ENCODE data around the gene SPR. TPM values are rescaled to one million over a fixed set of nuclear protein-coding genes. Genes with fewer than 3 reads are reported as not detected.

SPR gene
- total and polyA plus RNA-seq, 2 of the 13 experiments (the other 11 are each of a cell fraction or from before 2014, with no cell fraction given): 34.0 to 96.0 TPM

GRCh38 chr2:72915907-72916742, 28.9 kb downstream of the SPR start (continued):
- TF ChIP-seq GATA4 (IDR thresholded peaks at IDR 0.05; ENCODE audit: borderline replicate concordance, low read depth): no peak
- TF ChIP-seq AHDC1 (CRISPR knock-in tag; IDR thresholded peaks at IDR 0.05; ENCODE audit: borderline replicate concordance): 0 out of 2 replicates have a peak, but pooled peaks have one; percentile 13
- TF ChIP-seq ZSCAN20 (CRISPR knock-in tag; IDR thresholded peaks at IDR 0.05; ENCODE audit: borderline replicate concordance): peak; percentile 74; the same call in 1 of the 2 replicates
- no peak for TF ChIP-seq FOXO4 (CRISPR knock-in tag; conservative IDR thresholded peaks at IDR 0.05)
- TF ChIP-seq MYC (CRISPR knock-in tag; IDR thresholded peaks at IDR 0.05; ENCODE audit: borderline replicate concordance): peak; percentile 72; the same call in 1 of the 2 replicates
- peak; percentile 72; the same call in 1 of the 2 replicates for TF ChIP-seq ZBTB26 (CRISPR knock-in tag; IDR thresholded peaks at IDR 0.05; ENCODE audit: borderline replicate concordance)
- no peak for TF ChIP-seq SRSF1 (optimal IDR thresholded peaks at IDR 0.05; ENCODE audit: low read depth, low read length)
- TF ChIP-seq ZNF503 (CRISPR knock-in tag; IDR thresholded peaks at IDR 0.05): no peak
- TF ChIP-seq ZNF574 (CRISPR knock-in tag; IDR thresholded peaks at IDR 0.05): peak; percentile 90
- TF ChIP-seq TP53 (CRISPR knock-in tag; conservative IDR thresholded peaks at IDR 0.05): 0 out of 2 replicates have a peak, but pooled peaks have one; percentile 54
- no peak for TF ChIP-seq ATM (IDR thresholded peaks at IDR 0.05; ENCODE audit: borderline replicate concordance)
- TF ChIP-seq NFKB2 (CRISPR knock-in tag; IDR thresholded peaks at IDR 0.05; ENCODE audit: borderline replicate concordance): no peak
- TF ChIP-seq ZNF775 (CRISPR knock-in tag; IDR thresholded peaks at IDR 0.05; ENCODE audit: borderline replicate concordance): no peak
- no peak for TF ChIP-seq U2AF2 (IDR thresholded peaks at IDR 0.05; ENCODE audit: low read depth, low read length)
